IPS-18a (cell line): ENCODE measurements around the gene CFAP20DC.
"Not testable (repeated sequence)": the region's sequence is repeated elsewhere in the genome, so short reads cannot be mapped to it uniquely, and the experiment has no call there.

Source experiments
- H3K27ac ChIP-seq: one replicate; pipeline ENCODE4 v1.5.1; 2013; ENCODE audit warnings: low read length
- H3K27me3 ChIP-seq: one replicate; pipeline ENCODE4 v1.6.1; 2013; ENCODE audit warnings: mild to moderate bottlenecking, low read length; ENCODE audit not compliant: control insufficient read depth, insufficient read depth
- H3K36me3 ChIP-seq: one replicate; pipeline ENCODE4 v1.6.1; 2013; ENCODE audit warnings: low read depth, low read length; ENCODE audit not compliant: control insufficient read depth
- H3K4me1 ChIP-seq: one replicate; pipeline ENCODE4 v1.6.1; 2013; ENCODE audit warnings: low read depth, low read length; ENCODE audit not compliant: control insufficient read depth
- H3K4me3 ChIP-seq: one replicate; pipeline ENCODE4 v1.5.1; 2013; ENCODE audit warnings: low read length
- H3K9ac ChIP-seq: one replicate; pipeline ENCODE4 v1.6.1; 2013; ENCODE audit warnings: mild to moderate bottlenecking, low read length, moderate library complexity
- H3K9me3 ChIP-seq: one replicate; pipeline ENCODE4 v1.6.1; 2013; ENCODE audit warnings: low read depth, low read length; ENCODE audit not compliant: control insufficient read depth

CFAP20DC gene

GRCh38 chr3:58864480-58864879 is 185.3 kb downstream of the CFAP20DC start:
- Histone ChIP-seq H3K4me1 (peaks cover 34% of the 10 kb centered on the region), H3K4me3 (no peak overlapping the region), H3K36me3 (no peaks in the 10 kb centered on the region), H3K9ac (no peak overlapping the region), H3K27me3 (no peaks in the 10 kb centered on the region), H3K9me3 (no peaks in the 10 kb centered on the region), H3K27ac (no peak overlapping the region)

- Histone ChIP-seq H3K9me3 (no peaks in the 10 kb centered on the region), H3K36me3 (no peaks in the 10 kb centered on the region), H3K27ac (no peak overlapping the region), H3K9ac (no peak overlapping the region), H3K4me1 (peaks cover 34% of the 10 kb centered on the region), H3K4me3 (no peak overlapping the region), H3K27me3 (no peaks in the 10 kb centered on the region)
Observed at GRCh38 chr3:58863206-58863605, 186.6 kb downstream of the CFAP20DC start.

DNA sequence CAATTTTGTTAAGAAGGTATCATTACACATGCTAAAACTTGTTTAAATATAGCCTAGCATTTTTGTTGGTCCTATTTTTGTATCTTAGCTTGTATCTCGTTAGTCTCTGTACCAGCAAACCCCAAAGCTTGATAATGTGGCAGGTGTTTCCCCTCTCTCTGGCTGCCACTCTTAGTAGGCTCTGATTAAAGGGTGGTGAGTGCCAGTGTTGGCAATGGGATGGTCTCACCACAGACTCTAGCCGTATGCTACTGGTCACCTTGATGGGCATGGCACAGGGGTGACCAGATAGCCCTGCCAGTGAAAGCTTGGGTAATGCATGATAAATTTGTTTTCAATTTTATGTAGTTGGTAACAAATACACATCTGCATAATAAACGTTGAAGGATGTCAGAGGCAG is 188.3 kb downstream of the CFAP20DC start:
- Histone ChIP-seq H3K27me3 (no peaks in the 10 kb centered on the region), H3K4me3 (no peak overlapping the region), H3K27ac (no peak overlapping the region), H3K9me3 (no peaks in the 10 kb centered on the region), H3K4me1 (peaks cover 23% of the 10 kb centered on the region), H3K36me3 (no peaks in the 10 kb centered on the region), H3K9ac (no peak overlapping the region)

GRCh38 chr3:58858126-58858525 is 191.7 kb downstream of the CFAP20DC start:
- H3K36me3 ChIP-seq: no peaks in the 10 kb centered on the region

DNA sequence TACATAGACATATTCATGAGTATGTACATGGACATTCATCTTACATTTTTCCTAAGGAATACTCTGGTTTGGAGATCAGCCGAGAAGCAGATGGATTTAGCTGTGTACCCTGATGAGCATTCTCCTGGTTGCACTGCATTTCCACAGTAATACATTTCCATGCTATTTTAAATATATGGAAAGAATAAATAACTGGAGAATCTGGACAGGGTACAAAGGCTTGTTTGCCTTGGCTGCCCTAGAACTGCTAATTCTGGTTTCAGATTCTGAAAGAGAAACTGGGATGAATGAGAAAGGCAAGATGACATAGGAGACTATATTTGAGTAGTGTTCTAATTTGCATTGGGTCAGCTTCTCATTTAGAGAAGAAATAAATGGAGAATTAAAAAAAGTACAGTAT is 192.4 kb downstream of the CFAP20DC start:
- Histone ChIP-seq H3K36me3 (no peaks in the 10 kb centered on the region), H3K27me3 (no peaks in the 10 kb centered on the region), H3K27ac (no peak overlapping the region), H3K4me3 (no peak overlapping the region), H3K9me3 (no peaks in the 10 kb centered on the region), H3K9ac (no peak overlapping the region), H3K4me1 (no peaks in the 10 kb centered on the region)

More at GRCh38 chr3:58858126-58858525, 191.7 kb downstream of the CFAP20DC start:
- H3K27ac ChIP-seq: no peak overlapping the region
- H3K9me3 ChIP-seq: no peaks in the 10 kb centered on the region
- no peaks in the 10 kb centered on the region for H3K4me1 ChIP-seq
- no peak overlapping the region for H3K4me3 ChIP-seq
- no peak overlapping the region for H3K9ac ChIP-seq
- no peaks in the 10 kb centered on the region for H3K27me3 ChIP-seq

DNA sequence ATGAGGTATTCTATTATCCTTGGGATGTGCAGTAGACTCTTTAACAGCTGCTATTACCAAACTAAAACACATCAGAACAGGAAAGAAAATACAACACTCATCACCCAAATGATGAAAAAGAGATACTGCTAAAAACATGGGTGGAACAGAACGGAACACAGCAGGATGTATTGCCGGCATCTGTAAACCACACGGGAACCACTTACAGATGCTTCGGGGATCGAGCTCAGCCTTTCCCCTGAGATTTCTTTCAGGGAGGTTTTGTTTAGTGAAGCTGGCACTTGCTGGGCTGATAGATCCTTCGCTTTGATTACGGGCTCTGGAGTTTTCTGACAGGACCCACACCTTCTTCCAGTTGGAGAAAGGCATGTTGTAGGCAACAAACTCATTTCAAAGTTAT is 201.0 kb downstream of the CFAP20DC start:
- no peaks in the 10 kb centered on the region for H3K4me1 ChIP-seq
- H3K27ac ChIP-seq: no peak overlapping the region
- no peak overlapping the region for H3K9ac ChIP-seq
- H3K9me3 ChIP-seq: no peaks in the 10 kb centered on the region
- H3K27me3 ChIP-seq: no peaks in the 10 kb centered on the region
- H3K4me3 ChIP-seq: no peak overlapping the region
- no peaks in the 10 kb centered on the region for H3K36me3 ChIP-seq

- H3K27me3 ChIP-seq, H3K9me3 ChIP-seq, H3K36me3 ChIP-seq, H3K27ac ChIP-seq, H3K4me1 ChIP-seq, H3K9ac ChIP-seq: not testable (repeated sequence)
- H3K4me3 ChIP-seq: peak overlapping the region; percentile 48
Observed at GRCh38 chr3:58842050-58842747, 207.6 kb downstream of the CFAP20DC start.

- Histone ChIP-seq H3K4me3 (no peak overlapping the region), H3K27me3 (no peaks in the 10 kb centered on the region), H3K4me1 (no peaks in the 10 kb centered on the region), H3K27ac (no peak overlapping the region), H3K36me3 (no peaks in the 10 kb centered on the region), H3K9ac (no peak overlapping the region), H3K9me3 (no peaks in the 10 kb centered on the region)
Observed at GRCh38 chr3:58840949-58841348, 208.9 kb downstream of the CFAP20DC start.

DNA sequence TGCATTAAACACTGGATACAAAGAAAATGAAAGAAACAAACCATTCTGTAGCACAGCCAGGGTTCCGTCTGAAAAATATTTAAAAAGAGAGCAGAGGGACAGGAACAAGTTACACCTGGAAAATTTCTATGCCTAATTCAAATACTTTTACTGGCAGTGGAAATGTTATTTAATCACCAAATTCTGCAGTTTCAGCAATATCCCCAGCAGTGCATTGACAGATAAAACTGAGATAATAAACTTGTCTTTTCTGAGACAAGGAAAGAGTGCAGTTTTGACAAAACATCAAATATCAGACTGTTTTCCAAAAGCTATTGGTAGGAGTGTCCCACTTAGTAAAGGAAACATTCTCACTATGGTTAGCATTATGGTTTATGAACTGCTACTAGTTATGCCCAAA is 209.9 kb downstream of the CFAP20DC start:
- H3K4me1 ChIP-seq: no peaks in the 10 kb centered on the region
- no peaks in the 10 kb centered on the region for H3K36me3 ChIP-seq
- no peaks in the 10 kb centered on the region for H3K27me3 ChIP-seq
- H3K27ac ChIP-seq: no peak overlapping the region
- H3K4me3 ChIP-seq: no peak overlapping the region
- H3K9me3 ChIP-seq: no peaks in the 10 kb centered on the region
- no peak overlapping the region for H3K9ac ChIP-seq

GRCh38 chr3:58839187-58839586 is 210.6 kb downstream of the CFAP20DC start:
- Histone ChIP-seq H3K9me3 (no peaks in the 10 kb centered on the region), H3K27me3 (no peaks in the 10 kb centered on the region), H3K4me3 (no peak overlapping the region), H3K4me1 (no peaks in the 10 kb centered on the region), H3K36me3 (no peaks in the 10 kb centered on the region), H3K9ac (no peak overlapping the region), H3K27ac (no peak overlapping the region)

- Histone ChIP-seq H3K27ac (no peak overlapping the region), H3K9me3 (no peaks in the 10 kb centered on the region), H3K9ac (no peak overlapping the region), H3K36me3 (no peaks in the 10 kb centered on the region), H3K4me3 (no peak overlapping the region), H3K4me1 (no peaks in the 10 kb centered on the region), H3K27me3 (no peaks in the 10 kb centered on the region)
Observed at GRCh38 chr3:58837856-58838255, 212.0 kb downstream of the CFAP20DC start.

DNA sequence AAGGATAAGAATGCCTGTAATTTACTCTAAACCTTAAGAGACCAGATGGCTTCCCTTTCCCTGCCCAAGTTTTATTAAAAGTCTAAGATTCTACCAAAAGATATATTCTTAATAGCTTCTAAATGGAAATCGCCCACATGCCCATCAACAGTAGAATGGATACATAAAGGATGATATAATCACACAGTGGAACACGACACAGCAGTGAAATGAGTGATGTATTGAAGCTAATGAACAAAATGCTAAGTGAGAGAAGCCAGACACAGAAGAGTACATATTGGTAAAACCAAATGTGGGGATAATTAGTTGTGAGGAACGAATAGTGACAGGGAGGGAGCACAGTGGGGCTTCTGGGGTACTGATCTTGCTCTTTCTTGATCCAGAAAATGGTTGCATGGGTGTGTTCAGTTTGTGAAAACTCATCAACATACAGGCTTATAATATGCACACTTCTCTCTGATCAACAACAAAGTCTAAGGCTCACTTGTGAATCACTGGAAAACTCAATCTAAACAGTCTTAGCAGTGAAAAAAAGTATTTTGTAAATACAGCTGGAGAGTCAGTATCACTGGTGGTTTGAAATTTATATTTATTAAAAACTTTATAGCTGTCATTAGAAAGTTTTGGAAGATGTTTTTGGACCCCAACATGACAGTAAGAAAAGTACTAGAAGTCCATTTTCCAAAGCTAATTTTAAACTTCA is 212.5 kb downstream of the CFAP20DC start:
- Histone ChIP-seq H3K36me3 (no peaks in the 10 kb centered on the region), H3K4me1 (no peaks in the 10 kb centered on the region), H3K27me3 (no peaks in the 10 kb centered on the region), H3K4me3 (no peak overlapping the region), H3K9me3 (no peaks in the 10 kb centered on the region), H3K27ac (no peak overlapping the region), H3K9ac (no peak overlapping the region)
